AG20443 (cell line): Measurements from ENCODE around the gene EPO.
"Not testable (repeated sequence)": the region's sequence is repeated elsewhere in the genome, so short reads cannot be mapped to it uniquely, and the experiment has no call there.

Experiments used
- DNase-seq: peaks from one replicate; pipeline ENCODE4 v3.0.0; 2012; ENCODE audit warnings: low spot score, mixed read lengths

EPO gene

GRCh38 chr7:100682991-100683658, 37.1 kb upstream of the EPO start:
- no peak for DNase-seq

GRCh38 chr7:100683659-100684533, 36.4 kb upstream of the EPO start:
- DNase-seq = no peak

GRCh38 chr7:100684534-100685042, 35.7 kb upstream of the EPO start:
- DNase-seq = no peak

- DNase-seq = no peak
These were observed 35.1 kb upstream of the EPO start for GRCh38 chr7:100685049-100685605.

- DNase-seq = no peak
These were observed 34.6 kb upstream of the EPO start for GRCh38 chr7:100685631-100686145.

GRCh38 chr7:100686201-100686821, 34.0 kb upstream of the EPO start:
- no peak for DNase-seq

GRCh38 chr7:100686822-100687211, 33.5 kb upstream of the EPO start:
- no peak for DNase-seq

GRCh38 chr7:100687261-100687660, 33.0 kb upstream of the EPO start:
- no peak for DNase-seq

GRCh38 chr7:100687751-100688300, 32.4 kb upstream of the EPO start:
- no peak for DNase-seq

GRCh38 chr7:100688326-100688860, 31.9 kb upstream of the EPO start:
- DNase-seq = no peak

GRCh38 chr7:100689230-100690135, 30.8 kb upstream of the EPO start:
- DNase-seq = no peak

GRCh38 chr7:100691676-100692577, 28.3 kb upstream of the EPO start:
- DNase-seq = peak; percentile 88

GRCh38 chr7:100692578-100692961, 27.7 kb upstream of the EPO start:
- no peak for DNase-seq

- DNase-seq = no peak
These were observed 26.8 kb upstream of the EPO start for GRCh38 chr7:100693312-100694097.

- DNase-seq = peak; percentile 93
These were observed 26.0 kb upstream of the EPO start, which contains the start of gene GIGYF1 for GRCh38 chr7:100694098-100694745. GIGYF1 (minus strand) TSS chr7:100694250; CDS start chr7:100688238, 6,012 bp downstream.

- no peak for DNase-seq
These were observed 24.1 kb upstream of the EPO start for GRCh38 chr7:100696123-100696521.

GRCh38 chr7:100699018-100699417, 21.2 kb upstream of the EPO start:
- no peak for DNase-seq

GRCh38 chr7:100701089-100701488, 19.2 kb upstream of the EPO start:
- DNase-seq = not testable (repeated sequence)
